GM12872 (cell line): Measurements from ENCODE around the gene TLK1.

Experiments used
- TF ChIP-seq, protein P1 (sequence below): IDR thresholded peaks from 3 replicates; pipeline ENCODE4 v1.5.1; 2011; ENCODE audit warnings: low read depth, mild to moderate bottlenecking, low read length, moderate library complexity; ENCODE audit not compliant: insufficient read depth

The TLK1 gene

DNA sequence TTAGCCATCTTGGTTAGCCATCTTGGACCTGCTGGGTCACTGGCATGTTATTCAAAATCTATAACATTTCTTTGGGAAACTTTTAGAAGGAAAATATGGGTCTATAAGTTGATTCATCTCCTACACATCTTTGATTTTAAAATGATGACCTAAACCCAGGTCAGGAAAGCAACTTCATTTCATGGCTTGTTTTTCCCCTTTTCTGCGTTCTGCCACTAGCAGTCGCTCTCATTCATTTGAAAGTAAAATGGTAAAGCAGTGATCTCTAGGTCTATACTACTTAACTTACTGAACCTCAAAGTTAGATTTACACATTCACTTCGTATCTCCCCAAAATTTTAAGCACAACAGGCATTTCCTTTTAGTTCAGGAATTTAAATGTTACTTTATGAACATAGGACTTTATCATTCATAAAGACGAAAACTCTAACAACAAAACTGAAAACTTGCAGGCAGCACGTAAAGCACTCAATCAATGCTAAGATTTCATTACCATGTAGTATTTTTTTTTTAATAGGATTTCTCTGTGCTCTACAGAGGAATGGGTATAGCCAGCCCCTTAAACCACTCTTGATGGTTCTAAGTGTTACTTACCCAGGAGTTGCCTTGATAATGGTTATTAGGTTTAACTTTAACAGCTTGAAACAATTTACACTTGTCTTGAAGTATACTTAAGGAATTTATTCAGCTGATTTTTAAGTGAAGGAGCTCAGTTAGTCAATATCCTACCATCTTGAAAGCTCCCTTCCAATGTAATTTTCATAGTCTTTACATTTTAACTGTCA, 169.1 kb downstream of the TLK1 start:
- TF ChIP-seq, protein P1, sequence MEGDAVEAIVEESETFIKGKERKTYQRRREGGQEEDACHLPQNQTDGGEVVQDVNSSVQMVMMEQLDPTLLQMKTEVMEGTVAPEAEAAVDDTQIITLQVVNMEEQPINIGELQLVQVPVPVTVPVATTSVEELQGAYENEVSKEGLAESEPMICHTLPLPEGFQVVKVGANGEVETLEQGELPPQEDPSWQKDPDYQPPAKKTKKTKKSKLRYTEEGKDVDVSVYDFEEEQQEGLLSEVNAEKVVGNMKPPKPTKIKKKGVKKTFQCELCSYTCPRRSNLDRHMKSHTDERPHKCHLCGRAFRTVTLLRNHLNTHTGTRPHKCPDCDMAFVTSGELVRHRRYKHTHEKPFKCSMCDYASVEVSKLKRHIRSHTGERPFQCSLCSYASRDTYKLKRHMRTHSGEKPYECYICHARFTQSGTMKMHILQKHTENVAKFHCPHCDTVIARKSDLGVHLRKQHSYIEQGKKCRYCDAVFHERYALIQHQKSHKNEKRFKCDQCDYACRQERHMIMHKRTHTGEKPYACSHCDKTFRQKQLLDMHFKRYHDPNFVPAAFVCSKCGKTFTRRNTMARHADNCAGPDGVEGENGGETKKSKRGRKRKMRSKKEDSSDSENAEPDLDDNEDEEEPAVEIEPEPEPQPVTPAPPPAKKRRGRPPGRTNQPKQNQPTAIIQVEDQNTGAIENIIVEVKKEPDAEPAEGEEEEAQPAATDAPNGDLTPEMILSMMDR, result no peak

DNA sequence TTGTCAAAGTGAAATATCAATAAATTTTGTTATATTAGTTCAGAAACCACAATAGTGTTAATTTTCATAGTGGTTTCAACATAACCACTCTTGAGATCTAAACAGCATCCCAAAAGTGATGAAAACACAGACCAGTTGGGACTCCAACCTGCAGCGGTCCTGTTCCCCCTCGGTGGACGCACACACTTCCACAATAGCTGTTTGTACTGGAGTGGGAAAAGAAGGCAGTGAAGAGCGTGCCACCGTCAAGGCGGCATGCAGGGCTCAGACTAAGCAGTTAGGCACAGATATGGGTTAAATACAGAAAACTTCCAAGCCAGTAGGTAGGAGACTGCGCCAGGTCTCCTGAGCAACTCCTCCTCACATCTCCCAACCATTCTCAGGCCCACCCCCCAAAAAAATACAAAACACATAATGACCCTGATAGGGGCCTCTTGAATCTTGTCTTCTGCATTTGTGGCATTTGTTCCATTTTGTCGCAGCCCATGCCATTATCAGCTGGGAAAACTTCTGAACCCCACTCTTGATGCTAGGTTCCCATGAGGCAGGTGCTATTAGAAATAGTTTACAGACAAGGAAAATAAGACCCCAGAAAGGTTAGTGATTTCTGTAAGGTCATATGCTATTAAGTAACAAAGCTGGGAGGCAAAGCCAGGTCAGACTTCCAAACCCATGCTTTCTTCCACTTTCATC, 174.0 kb downstream of the TLK1 start:
- TF ChIP-seq, protein P1, result no peak

DNA sequence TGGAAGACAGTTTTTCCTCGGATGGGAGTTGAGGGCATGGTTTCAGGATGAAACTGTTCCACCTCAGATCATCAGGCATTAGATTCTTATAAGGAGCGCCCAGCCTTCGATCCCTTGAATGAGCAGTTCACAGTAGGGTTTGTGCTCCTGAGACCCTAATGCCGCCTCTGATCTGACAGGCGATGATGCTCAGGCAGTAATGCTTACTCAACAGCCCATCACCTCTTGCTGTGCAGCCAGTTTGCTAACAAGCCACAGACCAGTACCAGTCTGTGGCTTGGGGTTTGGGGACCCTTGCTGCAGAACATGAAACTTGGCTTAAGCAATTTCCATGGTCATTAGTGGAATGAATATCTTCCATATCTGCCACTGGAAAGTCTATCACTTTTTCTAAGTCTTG, 175.3 kb downstream of the TLK1 start:
- TF ChIP-seq, protein P1, result no peak

DNA sequence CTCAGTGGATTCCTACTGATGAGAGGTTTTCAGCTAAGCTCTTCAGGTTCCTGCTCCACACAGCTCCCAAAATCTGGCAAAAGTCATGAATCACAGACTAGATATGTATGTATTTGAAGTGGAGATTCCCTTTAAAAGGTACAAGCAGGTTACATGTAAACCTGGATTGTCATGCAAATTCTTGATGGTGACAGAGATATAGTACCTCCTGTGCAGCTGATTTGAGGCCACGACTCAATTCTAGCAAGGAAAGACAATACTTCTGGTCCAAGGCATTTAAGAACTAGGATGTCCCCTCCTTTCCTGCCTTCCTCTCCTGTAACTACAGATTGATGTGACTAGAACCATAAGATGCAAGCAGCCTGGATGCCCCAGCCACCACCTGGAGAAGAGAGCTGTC, 176.6 kb downstream of the TLK1 start:
- TF ChIP-seq, protein P1, result no peak

DNA sequence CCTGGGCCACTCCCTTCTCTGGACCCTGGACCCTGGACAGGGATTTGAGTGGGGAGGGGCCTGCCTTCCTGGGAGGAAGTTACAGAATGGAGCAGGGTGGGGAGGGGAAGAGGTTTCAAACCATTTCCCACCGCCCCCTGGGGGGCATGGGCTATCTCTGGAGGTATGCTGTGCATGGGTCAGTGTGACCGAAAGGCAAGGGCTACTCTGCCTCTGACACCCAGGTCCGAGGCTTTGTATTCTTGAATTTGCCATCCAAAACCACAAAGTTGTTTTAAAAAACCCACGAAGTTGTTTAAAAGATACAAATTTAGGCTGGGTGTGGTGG, 184.8 kb downstream of the TLK1 start:
- TF ChIP-seq, protein P1, result no peak

DNA sequence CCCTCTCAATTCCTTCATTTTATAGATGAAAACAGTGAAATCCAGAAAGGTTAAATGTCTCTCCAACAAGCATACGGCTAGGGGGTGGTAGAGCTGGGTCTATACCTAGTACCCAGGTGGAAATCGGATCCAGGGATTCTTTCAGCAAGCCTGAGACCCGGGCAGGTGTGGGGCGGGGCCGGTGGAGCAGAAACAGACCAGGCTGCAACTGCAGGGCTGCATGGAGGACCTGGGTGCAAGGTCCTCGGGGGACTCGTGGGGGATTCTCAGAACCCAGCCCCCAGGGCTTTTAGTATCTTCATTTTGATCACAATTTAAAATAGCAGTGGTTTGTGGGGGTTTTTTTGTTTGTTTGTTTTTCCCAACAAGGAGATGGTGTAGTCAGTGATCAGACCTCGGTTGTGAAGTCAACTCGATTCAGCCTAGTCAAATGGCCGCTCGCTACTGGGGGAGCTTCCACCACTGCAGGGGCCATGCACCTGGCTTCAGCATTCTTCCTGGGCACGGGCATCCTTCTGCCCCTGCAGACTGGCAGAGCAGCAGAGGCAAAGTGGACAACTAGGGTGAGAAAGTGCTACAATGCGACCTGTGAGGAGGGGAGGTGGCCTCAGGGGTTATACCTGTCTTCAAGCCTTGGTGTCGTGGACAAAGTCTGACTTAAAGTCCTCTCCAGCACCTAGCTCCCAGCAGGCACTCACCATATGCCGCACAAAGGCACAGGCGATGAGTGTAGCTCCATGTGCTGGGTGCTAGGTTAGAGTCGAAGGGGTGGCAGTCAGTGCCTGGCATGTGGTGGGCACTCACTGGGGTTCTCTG, 185.4 kb downstream of the TLK1 start:
- TF ChIP-seq, protein P1, result no peak

DNA sequence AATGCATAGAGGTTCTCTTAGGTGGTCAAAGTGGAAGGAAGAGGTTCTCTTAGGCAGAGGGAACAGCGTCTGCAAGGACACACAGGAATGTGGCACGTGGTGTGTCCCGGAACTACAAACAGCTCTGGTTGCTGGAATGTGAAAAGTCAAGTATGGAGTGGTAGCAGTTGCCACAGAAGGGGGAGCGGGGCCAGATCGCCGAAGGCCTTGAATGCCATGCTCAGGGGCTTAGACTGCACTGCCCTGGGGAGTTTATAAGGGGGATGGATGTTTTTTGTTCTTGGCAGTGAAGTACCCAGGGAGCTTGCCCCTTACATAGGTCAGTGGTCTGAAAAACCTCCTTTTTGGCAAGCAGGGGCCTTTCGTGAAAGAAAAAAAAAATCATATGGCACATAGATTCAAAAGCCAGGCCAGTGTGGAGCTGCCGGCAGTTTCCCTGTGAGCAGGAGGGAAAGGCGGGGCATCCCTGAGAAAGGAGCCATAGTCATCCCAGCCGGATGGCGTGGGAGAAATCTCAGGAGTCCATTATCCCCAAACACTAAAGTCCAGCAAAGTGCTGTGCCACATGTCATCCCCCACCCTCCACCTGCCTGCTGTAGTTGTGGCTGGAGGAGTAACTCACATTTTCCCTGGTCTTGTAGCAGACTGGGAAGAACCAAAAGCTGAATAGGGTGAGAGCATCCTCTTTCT, 186.2 kb downstream of the TLK1 start:
- TF ChIP-seq, protein P1, result no peak
